AG10803 (cell line): ENCODE results near the gene GVQW3.

ENCODE experiments used
- DNase-seq: peaks from one replicate; pipeline ENCODE4 v3.0.0; 2010; ENCODE audit warnings: low read depth
- H3K4me3 ChIP-seq: 2 replicates; pipeline ENCODE4 v1.5.1; 2011; ENCODE audit warnings: mild to moderate bottlenecking, low read length, control low read depth
- CTCF ChIP-seq: conservative IDR thresholded peaks from 2 replicates; pipeline ENCODE4 v1.5.1; 2011; ENCODE audit warnings: mild to moderate bottlenecking, low read length, control low read depth, inconsistent platforms

GVQW3 gene

DNA sequence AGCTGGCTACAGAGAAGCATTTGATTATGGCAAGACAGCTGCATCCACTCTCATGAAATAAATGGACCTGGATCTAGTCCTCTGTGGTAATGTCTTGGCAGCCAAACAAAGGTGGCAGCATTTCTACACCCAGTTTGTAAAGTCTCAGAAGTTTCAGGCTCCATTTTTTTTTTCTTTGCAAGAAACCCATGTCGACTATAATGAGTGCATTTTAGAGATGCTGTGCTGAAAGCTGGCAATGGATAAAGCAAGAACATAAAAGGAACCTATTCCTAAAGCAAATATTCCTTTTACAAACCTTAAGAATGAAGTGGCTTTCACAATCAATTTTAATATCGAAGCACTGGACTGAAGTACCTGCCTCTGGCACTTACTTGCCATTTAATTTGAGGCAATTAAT, 33.7 kb upstream of the GVQW3 start:
- H3K4me3 ChIP-seq, result no peak overlapping the region
- DNase-seq, result peak; percentile 64
- no peak for TF ChIP-seq CTCF

DNA sequence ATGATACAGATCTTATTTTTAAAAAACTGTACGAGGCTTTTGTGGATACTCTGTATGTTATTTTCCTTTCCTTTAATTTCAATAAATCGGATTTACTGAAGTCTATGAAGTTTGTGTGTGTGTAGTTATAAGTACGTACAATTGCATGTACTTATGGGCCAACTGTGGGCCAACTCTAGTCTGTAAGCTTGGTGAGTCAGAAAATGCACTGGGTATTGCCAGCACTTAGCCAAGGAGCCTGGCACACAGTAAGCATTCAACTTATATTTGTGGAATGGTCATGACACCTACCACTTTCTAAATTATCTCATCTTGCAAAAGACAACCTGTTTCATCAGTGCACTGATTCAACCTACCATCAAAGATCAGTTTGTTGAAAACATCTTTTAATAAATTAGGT, 32.8 kb upstream of the GVQW3 start:
- no peak for DNase-seq
- TF ChIP-seq CTCF, result no peak
- no peak overlapping the region for H3K4me3 ChIP-seq

- DNase-seq, result no peak
- H3K4me3 ChIP-seq, result no peak overlapping the region
- TF ChIP-seq CTCF, result no peak
These were observed 26.0 kb upstream of the GVQW3 start for GRCh38 chr11:76355172-76355571.

- TF ChIP-seq CTCF, result no peak
- DNase-seq, result peak; percentile 17
- no peak overlapping the region for H3K4me3 ChIP-seq
These were observed 19.7 kb upstream of the GVQW3 start for GRCh38 chr11:76361374-76361773.

- H3K4me3 ChIP-seq, result no peak overlapping the region
- no peak for TF ChIP-seq CTCF
- no peak for DNase-seq
These were observed 19.3 kb upstream of the GVQW3 start for GRCh38 chr11:76361776-76362175.

- no peak overlapping the region for H3K4me3 ChIP-seq
- TF ChIP-seq CTCF, result no peak
- no peak for DNase-seq
These were observed 18.4 kb upstream of the GVQW3 start for GRCh38 chr11:76362716-76363115.

DNA sequence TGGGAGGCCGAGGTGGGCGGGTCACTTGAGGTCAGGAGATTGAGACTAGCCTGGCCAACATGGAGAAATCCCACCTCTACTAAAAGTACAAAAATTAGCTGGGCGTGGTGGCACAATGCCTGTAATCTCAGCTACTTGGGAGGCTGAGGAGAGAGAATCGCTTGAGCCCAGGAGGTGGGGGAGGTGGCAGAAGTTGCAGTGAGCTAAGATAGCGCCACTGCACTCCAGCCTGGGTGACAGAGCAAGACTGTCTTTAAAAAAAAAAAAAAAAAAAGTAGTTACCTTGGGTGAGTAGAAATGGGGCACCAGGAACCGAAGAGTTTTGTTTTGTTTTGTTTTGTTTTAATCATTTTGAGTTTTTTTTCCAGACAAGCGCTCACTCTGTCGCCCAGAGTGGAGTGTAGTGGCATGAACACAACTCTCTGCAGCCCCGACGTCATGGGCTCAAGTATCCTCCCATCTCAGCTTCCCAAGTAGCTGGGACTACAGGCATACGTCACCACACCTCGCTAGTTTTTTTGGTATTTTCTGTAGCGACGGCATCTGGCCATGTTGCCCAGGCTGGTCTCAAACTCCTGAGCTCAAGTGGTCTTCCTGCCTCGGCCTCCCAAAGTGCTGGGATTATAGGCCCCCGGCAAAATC, 16.0 kb upstream of the GVQW3 start:
- TF ChIP-seq CTCF, result no peak
- no peak for DNase-seq
- no peak overlapping the region for H3K4me3 ChIP-seq
